K562 (cell line): Measurements from ENCODE around the gene TRPV6. TPM values are rescaled to one million over a fixed set of nuclear protein-coding genes. Genes with fewer than 3 reads are reported as not detected.

ENCODE experiments used
- FOS ChIP-seq: IDR thresholded peaks from 3 replicates; pipeline ENCODE4 v1.6.1; 2011; ENCODE audit not compliant: insufficient read length; ENCODE audit errors: extremely low read depth
- FOXJ2 ChIP-seq: fragments of 200-800 bp; sonication (Bioruptor generic); IDR thresholded peaks from 2 replicates; pipeline ENCODE4 v1.6.1; 2016; ENCODE audit warnings: missing genetic modification characterization, missing compliant biosample characterization
- HBP1 ChIP-seq: fragments of 450-650 bp; formaldehyde crosslinking; IDR thresholded peaks from 2 replicates; pipeline ENCODE4 v1.4.0; 2022; ENCODE audit warnings: missing genetic modification characterization
- HDAC3 ChIP-seq: fragments of 450-650 bp; IDR thresholded peaks from 2 replicates; pipeline ENCODE4 v1.6.1; 2018; ENCODE audit warnings: borderline replicate concordance, mild to moderate bottlenecking, moderate library complexity; ENCODE audit not compliant: partially characterized antibody
- JUND ChIP-seq, 2 experiments: IDR thresholded peaks; 2 replicates in 1 of 2; 3 replicates in 1 of 2; pipeline ENCODE4 v1.6.1; 2011; ENCODE audit warnings: borderline replicate concordance in 2 of 2, low read depth in 2 of 2, low read length in 2 of 2, improper control_type of control experiment in 1 of 2, missing biosample characterization in 1 of 2, missing genetic modification characterization in 1 of 2, missing genetic modification reagents in 1 of 2
- KDM2B ChIP-seq: fragments of 250-450 bp; sonication (Bioruptor Pico); IDR thresholded peaks from 2 replicates; pipeline ENCODE4 v1.8.0; 2021; ENCODE audit warnings: mild to moderate bottlenecking, moderate library complexity
- NONO ChIP-seq, 2 experiments: fragments of 200-400 bp in 1 of 2; fragments of 450-650 bp in 1 of 2; formaldehyde crosslinking in 1 of 2; IDR thresholded peaks; 2 replicates each; pipeline ENCODE4 v1.6.1; 2017; ENCODE audit warnings: low read depth in 2 of 2, mild to moderate bottlenecking in 2 of 2, moderate library complexity in 2 of 2, low read length in 1 of 2
- SMARCE1 ChIP-seq: fragments of 450-650 bp; IDR thresholded peaks from 2 replicates; pipeline ENCODE4 v1.7.1; 2016; ENCODE audit warnings: mild to moderate bottlenecking
- SP1 ChIP-seq: sonication (generic); formaldehyde crosslinking; IDR thresholded peaks from 2 replicates; pipeline ENCODE4 v1.8.1; 2022; ENCODE audit warnings: mild to moderate bottlenecking, missing genetic modification reagents
- ZC3H4 ChIP-seq: sonication (generic); formaldehyde crosslinking; IDR thresholded peaks from 2 replicates; pipeline ENCODE4 v1.9.0; 2021; ENCODE audit warnings: missing genetic modification reagents, borderline replicate concordance
- ZNF431 ChIP-seq: sonication (generic); formaldehyde crosslinking; IDR thresholded peaks from 2 replicates; pipeline ENCODE4 v1.8.0; 2022; ENCODE audit warnings: mild to moderate bottlenecking, missing genetic modification reagents
- ZNF518B ChIP-seq: fragments of 250-450 bp; sonication (Bioruptor Pico); IDR thresholded peaks from 2 replicates; pipeline ENCODE4 v1.5.0; 2021; ENCODE audit warnings: mild to moderate bottlenecking, moderate library complexity
- ZNF561 ChIP-seq: fragments of 450-650 bp; formaldehyde crosslinking; conservative IDR thresholded peaks from 2 replicates; pipeline ENCODE4 v1.4.0; 2020; ENCODE audit warnings: mild to moderate bottlenecking, moderate library complexity
- polyA plus RNA-seq, 8 experiments: library from polyadenylated mRNA; depleted of rRNA in 4 of 8; stranded (reverse) in 5 of 8; unstranded in 3 of 8; fragments of >200 nt; fragmentation: Nextera tagmentation in 2 of 8; fragmentation: Illumina TruSeq in 1 of 8; extraction: Ambion mirVana in 2 of 8; extraction: Trizol in 1 of 8; gene quantifications; 2 replicates each; pipeline versions ENCODE4 v1.2.1 to v1.2.3, GENCODE V29; 2011 to 2014; ENCODE audit warnings: inconsistent platforms in 1 of 8, missing spikeins in 1 of 8
- total RNA-seq, 7 experiments: library from RNA; depleted of rRNA in 6 of 7; stranded (reverse); fragments of >200 nt in 6 of 7; fragmentation: Illumina TruSeq in 2 of 7; extraction: Trizol in 2 of 7; gene quantifications; 2 replicates each; pipeline versions ENCODE4 v1.2.1 to v1.2.3, GENCODE V29; 2011 to 2021; ENCODE audit warnings: low replicate concordance in 1 of 7
- TF ChIP-seq, protein P1 (sequence below): fragments of 450-650 bp; formaldehyde crosslinking; IDR thresholded peaks from 2 replicates; pipeline ENCODE4 v1.4.0; 2020; ENCODE audit warnings: mild to moderate bottlenecking, mixed read lengths
- TF ChIP-seq, protein P2 (sequence below): fragments of 450-650 bp; IDR thresholded peaks from 2 replicates; pipeline ENCODE4 v1.6.1; 2017; ENCODE audit warnings: antibody characterized with exemption
- TF ChIP-seq, protein P3 (sequence below): fragments of 450-650 bp; formaldehyde crosslinking; IDR thresholded peaks from 2 replicates; pipeline ENCODE4 v1.4.0; 2022; ENCODE audit warnings: missing genetic modification characterization

Gene TRPV6
- total and polyA plus RNA-seq, 9 of the 15 experiments (the other 6 are each of a cell fraction or from before 2014, with no cell fraction given), result 0.04 to 0.36 (median 0.11) TPM

GRCh38 chr7:142838461-142839213, 46.9 kb downstream of the TRPV6 start (continued):
- TF ChIP-seq NONO (IDR thresholded peaks at IDR 0.05; ENCODE audit: low read depth in 2 of 2, low read length in 1 of 2) (no peak), FOS (no peak), SP1 (CRISPR knock-in tag) (peak; percentile 50; the same call in 1 of the 2 replicates), ZC3H4 (CRISPR knock-in tag) (no peak), KDM2B (CRISPR knock-in tag) (no peak), ZNF561 (CRISPR knock-in tag) (no peak), ZNF518B (CRISPR knock-in tag) (no peak), FOXJ2 (no peak), ZNF431 (CRISPR knock-in tag) (no peak), HDAC3 (no peak), SMARCE1 (no peak; the same call in 1 of the 2 replicates), HBP1 (CRISPR knock-in tag) (no peak), JUND (IDR thresholded peaks at IDR 0.05; ENCODE audit: borderline replicate concordance, low read depth, low read length) (peak; percentile 60; the same call in 1 of the 2 replicates), JUND (tag; IDR thresholded peaks at IDR 0.05; ENCODE audit: borderline replicate concordance, low read depth, low read length) (peak; percentile 67; the same call in 2 of the 3 replicates)
- TF ChIP-seq, protein P1, sequence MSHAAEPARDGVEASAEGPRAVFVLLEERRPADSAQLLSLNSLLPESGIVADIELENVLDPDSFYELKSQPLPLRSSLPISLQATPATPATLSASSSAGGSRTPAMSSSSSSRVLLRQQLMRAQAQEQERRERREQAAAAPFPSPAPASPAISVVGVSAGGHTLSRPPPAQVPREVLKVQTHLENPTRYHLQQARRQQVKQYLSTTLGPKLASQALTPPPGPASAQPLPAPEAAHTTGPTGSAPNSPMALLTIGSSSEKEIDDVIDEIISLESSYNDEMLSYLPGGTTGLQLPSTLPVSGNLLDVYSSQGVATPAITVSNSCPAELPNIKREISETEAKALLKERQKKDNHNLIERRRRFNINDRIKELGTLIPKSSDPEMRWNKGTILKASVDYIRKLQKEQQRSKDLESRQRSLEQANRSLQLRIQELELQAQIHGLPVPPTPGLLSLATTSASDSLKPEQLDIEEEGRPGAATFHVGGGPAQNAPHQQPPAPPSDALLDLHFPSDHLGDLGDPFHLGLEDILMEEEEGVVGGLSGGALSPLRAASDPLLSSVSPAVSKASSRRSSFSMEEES (CRISPR knock-in tag), result no peak
- TF ChIP-seq, protein P2, sequence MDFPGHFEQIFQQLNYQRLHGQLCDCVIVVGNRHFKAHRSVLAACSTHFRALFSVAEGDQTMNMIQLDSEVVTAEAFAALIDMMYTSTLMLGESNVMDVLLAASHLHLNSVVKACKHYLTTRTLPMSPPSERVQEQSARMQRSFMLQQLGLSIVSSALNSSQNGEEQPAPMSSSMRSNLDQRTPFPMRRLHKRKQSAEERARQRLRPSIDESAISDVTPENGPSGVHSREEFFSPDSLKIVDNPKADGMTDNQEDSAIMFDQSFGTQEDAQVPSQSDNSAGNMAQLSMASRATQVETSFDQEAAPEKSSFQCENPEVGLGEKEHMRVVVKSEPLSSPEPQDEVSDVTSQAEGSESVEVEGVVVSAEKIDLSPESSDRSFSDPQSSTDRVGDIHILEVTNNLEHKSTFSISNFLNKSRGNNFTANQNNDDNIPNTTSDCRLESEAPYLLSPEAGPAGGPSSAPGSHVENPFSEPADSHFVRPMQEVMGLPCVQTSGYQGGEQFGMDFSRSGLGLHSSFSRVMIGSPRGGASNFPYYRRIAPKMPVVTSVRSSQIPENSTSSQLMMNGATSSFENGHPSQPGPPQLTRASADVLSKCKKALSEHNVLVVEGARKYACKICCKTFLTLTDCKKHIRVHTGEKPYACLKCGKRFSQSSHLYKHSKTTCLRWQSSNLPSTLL, result no peak
- TF ChIP-seq, protein P3, sequence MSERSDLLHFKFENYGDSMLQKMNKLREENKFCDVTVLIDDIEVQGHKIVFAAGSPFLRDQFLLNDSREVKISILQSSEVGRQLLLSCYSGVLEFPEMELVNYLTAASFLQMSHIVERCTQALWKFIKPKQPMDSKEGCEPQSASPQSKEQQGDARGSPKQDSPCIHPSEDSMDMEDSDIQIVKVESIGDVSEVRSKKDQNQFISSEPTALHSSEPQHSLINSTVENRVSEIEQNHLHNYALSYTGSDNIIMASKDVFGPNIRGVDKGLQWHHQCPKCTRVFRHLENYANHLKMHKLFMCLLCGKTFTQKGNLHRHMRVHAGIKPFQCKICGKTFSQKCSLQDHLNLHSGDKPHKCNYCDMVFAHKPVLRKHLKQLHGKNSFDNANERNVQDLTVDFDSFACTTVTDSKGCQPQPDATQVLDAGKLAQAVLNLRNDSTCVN (CRISPR knock-in tag), result no peak
